GM13977 (cell line): ENCODE results near the gene NEDD1.

ENCODE experiments used
- DNase-seq: peaks from one replicate; pipeline ENCODE4 v3.0.0; 2012; ENCODE audit warnings: low spot score
- in situ Hi-C: fragments of 300-500 bp; cut with MboI; formaldehyde crosslinking; loops from one replicate; pipeline ENCODE4 v1.12.0; 2022; ENCODE audit warnings: low sequenced_read_pairs, low pct_unique_long_range_greater_than_20kb, mixed read lengths, inconsistent platforms; ENCODE audit not compliant: unreplicated experiment
- TF ChIP-seq, protein P1 (sequence below): IDR thresholded peaks from 2 replicates; pipeline ENCODE4 v1.5.1; 2012; ENCODE audit warnings: mild to moderate bottlenecking, control low read depth; ENCODE audit not compliant: insufficient read depth; ENCODE audit errors: extremely low read depth, missing control alignments

Gene NEDD1

DNA sequence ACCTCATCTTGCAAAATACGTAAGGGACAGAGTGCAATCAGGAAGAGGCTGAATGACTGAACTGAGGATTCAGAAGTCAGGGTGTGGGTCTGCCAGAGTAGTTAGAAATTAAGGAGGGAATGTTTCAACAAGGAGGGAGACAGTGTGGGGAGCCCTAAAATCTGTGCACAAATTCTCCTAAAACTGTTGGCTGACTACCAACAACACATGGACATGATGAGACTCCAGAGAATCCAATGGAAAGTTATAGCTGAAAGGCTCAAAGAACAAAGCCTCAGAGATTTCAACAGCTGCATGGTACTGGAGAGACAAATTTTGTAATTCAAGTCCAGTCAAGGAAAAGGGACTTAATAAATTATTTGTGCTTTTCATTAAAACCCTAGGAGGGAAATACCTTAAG, 36.1 kb upstream of the NEDD1 start:
- TF ChIP-seq, protein P1, sequence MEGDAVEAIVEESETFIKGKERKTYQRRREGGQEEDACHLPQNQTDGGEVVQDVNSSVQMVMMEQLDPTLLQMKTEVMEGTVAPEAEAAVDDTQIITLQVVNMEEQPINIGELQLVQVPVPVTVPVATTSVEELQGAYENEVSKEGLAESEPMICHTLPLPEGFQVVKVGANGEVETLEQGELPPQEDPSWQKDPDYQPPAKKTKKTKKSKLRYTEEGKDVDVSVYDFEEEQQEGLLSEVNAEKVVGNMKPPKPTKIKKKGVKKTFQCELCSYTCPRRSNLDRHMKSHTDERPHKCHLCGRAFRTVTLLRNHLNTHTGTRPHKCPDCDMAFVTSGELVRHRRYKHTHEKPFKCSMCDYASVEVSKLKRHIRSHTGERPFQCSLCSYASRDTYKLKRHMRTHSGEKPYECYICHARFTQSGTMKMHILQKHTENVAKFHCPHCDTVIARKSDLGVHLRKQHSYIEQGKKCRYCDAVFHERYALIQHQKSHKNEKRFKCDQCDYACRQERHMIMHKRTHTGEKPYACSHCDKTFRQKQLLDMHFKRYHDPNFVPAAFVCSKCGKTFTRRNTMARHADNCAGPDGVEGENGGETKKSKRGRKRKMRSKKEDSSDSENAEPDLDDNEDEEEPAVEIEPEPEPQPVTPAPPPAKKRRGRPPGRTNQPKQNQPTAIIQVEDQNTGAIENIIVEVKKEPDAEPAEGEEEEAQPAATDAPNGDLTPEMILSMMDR, result no peak
- in situ Hi-C loops, result no loop called here

DNA sequence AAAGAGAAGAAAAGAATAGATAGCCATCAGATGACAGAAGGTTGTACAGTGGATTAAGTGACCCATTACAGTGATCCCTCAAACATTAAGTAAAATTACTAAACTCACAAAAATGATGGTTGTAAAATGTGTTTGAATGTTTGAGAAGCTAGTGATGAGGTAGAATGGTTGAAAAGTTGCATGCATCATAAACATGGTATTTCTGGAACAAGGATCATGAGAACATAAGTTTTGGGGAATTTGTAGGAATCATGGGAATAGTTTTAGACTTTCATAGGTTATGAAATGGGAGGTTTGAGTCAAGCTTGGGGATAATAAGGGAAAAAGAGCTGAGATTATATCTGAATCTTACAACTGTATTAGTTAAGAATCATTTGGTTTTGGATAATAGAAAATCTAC, 34.1 kb upstream of the NEDD1 start:
- TF ChIP-seq, protein P1, result no peak
- no peak for DNase-seq
- in situ Hi-C loops, result no loop called here

More for the DNA sequence above, 36.1 kb upstream of the NEDD1 start:
- DNase-seq, result no peak

DNA sequence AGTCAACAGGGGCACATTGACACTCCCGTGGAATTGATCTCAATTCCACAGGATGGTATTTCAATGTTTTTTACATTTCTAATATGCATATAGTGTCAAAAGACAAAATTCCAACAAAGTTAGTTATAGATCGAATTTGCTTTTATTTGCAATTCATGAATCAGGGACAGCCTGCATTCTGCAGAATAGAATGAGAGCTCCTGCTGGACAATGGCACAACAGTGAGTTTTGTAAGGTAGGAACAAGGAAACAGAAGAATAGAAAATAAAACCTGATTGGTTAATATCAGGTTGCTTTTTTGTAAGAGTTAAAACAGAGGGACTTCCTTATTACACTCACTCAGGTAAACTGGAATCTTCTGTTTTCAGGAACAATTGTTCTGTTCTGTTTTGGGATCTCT, 32.8 kb upstream of the NEDD1 start:
- in situ Hi-C loops, result no loop called here
- TF ChIP-seq, protein P1, result no peak
- no peak for DNase-seq

GRCh38 chr12:96876966-96877365, 30.1 kb upstream of the NEDD1 start:
- in situ Hi-C loops, result no loop called here
- TF ChIP-seq, protein P1, result no peak
- DNase-seq, result no peak

- TF ChIP-seq, protein P1, result no peak
- no peak for DNase-seq
- in situ Hi-C loops, result no loop called here
Measured at GRCh38 chr12:96878704-96879103, 28.4 kb upstream of the NEDD1 start.

GRCh38 chr12:96879301-96879700, 27.8 kb upstream of the NEDD1 start:
- DNase-seq, result no peak

More at GRCh38 chr12:96879301-96879700, 27.8 kb upstream of the NEDD1 start:
- in situ Hi-C loops, result no loop called here
- TF ChIP-seq, protein P1, result no peak
